Measurements from ENCODE around the gene CFTR.

- no peak for TF ChIP-seq POLR2A (IDR thresholded peaks at IDR 0.05; ENCODE audit: low read length)
- TF ChIP-seq EP300 (IDR thresholded peaks at IDR 0.05) = no peak
- no peak for TF ChIP-seq CHD4 (IDR thresholded peaks at IDR 0.05; ENCODE audit: borderline replicate concordance)
- no peak for TF ChIP-seq CTCF (IDR thresholded peaks at IDR 0.05)
- TF ChIP-seq REST (IDR thresholded peaks at IDR 0.05) = no peak
- no peak for TF ChIP-seq NR3C1 (IDR thresholded peaks at IDR 0.05)
- no peak; a peak in 1 of 5 replicates for TF ChIP-seq JUN (IDR thresholded peaks at IDR 0.05)
- TF ChIP-seq MAZ (IDR thresholded peaks at IDR 0.05; ENCODE audit: borderline replicate concordance, low read depth, low read length) = no peak
- TF ChIP-seq CEBPB (IDR thresholded peaks at IDR 0.05) = no peak
Measured at GRCh38 chr7:117683430-117684175, 203.8 kb downstream of the CFTR start.
